ENCODE data around the gene DENND11. TPM values are rescaled to one million over a fixed set of nuclear protein-coding genes. Genes with fewer than 3 reads are reported as not detected.

Gene DENND11
- total RNA-seq, 3 donors from 2014 or later (not counting 1 experiment from before 2014, with no cell fraction given): 28.9 to 57.0 (median 47.6) TPM

- DNase-seq (no peak), ATAC-seq (no peak)
- no peak overlapping the region for H3K27ac Mint-ChIP-seq
- no peaks in the 10 kb centered on the region for H3K27me3 Mint-ChIP-seq (ENCODE audit: low read depth in 2 of 2)
- no peaks in the 10 kb centered on the region for H3K4me1 ChIP-seq (ENCODE audit: control insufficient read depth, insufficient read depth, low read length)
- H3K9me3 ChIP-seq (ENCODE audit: control insufficient read depth, insufficient read depth, low read length): no peaks in the 10 kb centered on the region
- WGBS (ENCODE audit: insufficient coverage): 100% methylated on average over 1 of the region's 2 CpGs
- H3K27me3 ChIP-seq (ENCODE audit: control insufficient read depth, insufficient read depth, low read length): no peaks in the 10 kb centered on the region
- H3K4me1 Mint-ChIP-seq: no peaks in the 10 kb centered on the region
- no peaks in the 10 kb centered on the region for H3K9me3 Mint-ChIP-seq
- no peak overlapping the region for H3K4me3 Mint-ChIP-seq
- no peaks in the 10 kb centered on the region for H3K36me3 ChIP-seq (ENCODE audit: control insufficient read depth, insufficient read depth, low read length)
- intact Hi-C loops (cut with micrococcal nuclease): no loop called here
- no peak for TF ChIP-seq CTCF (IDR thresholded peaks at IDR 0.05)
- no peak overlapping the region for H3K27ac ChIP-seq (ENCODE audit: low read length)
- no peaks in the 10 kb centered on the region for H3K36me3 Mint-ChIP-seq
- no peak overlapping the region for H3K4me3 ChIP-seq (ENCODE audit: low read length)
These were observed 20.6 kb upstream of the DENND11 start for GRCh38 chr7:141722529-141722928.

GRCh38 chr7:141717450-141717849 is 15.5 kb upstream of the DENND11 start:
- Histone ChIP-seq H3K4me1 (ENCODE audit: control insufficient read depth, insufficient read depth, low read length) (no peaks in the 10 kb centered on the region), H3K9me3 (ENCODE audit: control insufficient read depth, insufficient read depth, low read length) (no peaks in the 10 kb centered on the region), H3K27ac (ENCODE audit: low read length) (no peak overlapping the region), H3K4me3 (ENCODE audit: low read length) (no peak overlapping the region), H3K36me3 (ENCODE audit: control insufficient read depth, insufficient read depth, low read length) (no peaks in the 10 kb centered on the region), H3K27me3 (ENCODE audit: control insufficient read depth, insufficient read depth, low read length) (no peaks in the 10 kb centered on the region)
- Mint-ChIP-seq H3K4me1 (no peaks in the 10 kb centered on the region), H3K27me3 (ENCODE audit: low read depth in 2 of 2) (no peaks in the 10 kb centered on the region), H3K36me3 (no peaks in the 10 kb centered on the region), H3K9me3 (no peaks in the 10 kb centered on the region), H3K27ac (no peak overlapping the region), H3K4me3 (no peak overlapping the region)
- no peak for TF ChIP-seq CTCF (IDR thresholded peaks at IDR 0.05)
- intact Hi-C loops (cut with micrococcal nuclease): no loop called here
- WGBS (ENCODE audit: insufficient coverage): 100% methylated on average over 1 of the region's 1 CpG
- ATAC-seq (no peak), DNase-seq (no peak)

GRCh38 chr7:141715794-141716689 is 14.1 kb upstream of the DENND11 start:
- Mint-ChIP-seq H3K9me3 (no peaks in the 10 kb centered on the region), H3K27ac (no peak overlapping the region), H3K36me3 (no peaks in the 10 kb centered on the region), H3K27me3 (ENCODE audit: low read depth in 2 of 2) (no peaks in the 10 kb centered on the region), H3K4me3 (no peak overlapping the region), H3K4me1 (peaks cover 9 to 11% of the 10 kb centered on the region in 2 donors)
- WGBS (ENCODE audit: insufficient coverage): 93% methylated on average over 4 of the region's 6 CpGs
- DNase-seq (no peak), ATAC-seq (no peak)
- H3K4me1 ChIP-seq (ENCODE audit: control insufficient read depth, insufficient read depth, low read length): no peaks in the 10 kb centered on the region
- H3K9me3 ChIP-seq (ENCODE audit: control insufficient read depth, insufficient read depth, low read length): no peaks in the 10 kb centered on the region
- intact Hi-C loops (cut with micrococcal nuclease): no loop called here
- no peak overlapping the region for H3K27ac ChIP-seq (ENCODE audit: low read length)
- H3K4me3 ChIP-seq (ENCODE audit: low read length): no peak overlapping the region
- H3K27me3 ChIP-seq (ENCODE audit: control insufficient read depth, insufficient read depth, low read length): no peaks in the 10 kb centered on the region
- no peak for TF ChIP-seq CTCF (IDR thresholded peaks at IDR 0.05)
- no peaks in the 10 kb centered on the region for H3K36me3 ChIP-seq (ENCODE audit: control insufficient read depth, insufficient read depth, low read length)

All from natural killer cell (primary cell).